Measurements from ENCODE around the gene CKAP4.

CKAP4 gene

DNA sequence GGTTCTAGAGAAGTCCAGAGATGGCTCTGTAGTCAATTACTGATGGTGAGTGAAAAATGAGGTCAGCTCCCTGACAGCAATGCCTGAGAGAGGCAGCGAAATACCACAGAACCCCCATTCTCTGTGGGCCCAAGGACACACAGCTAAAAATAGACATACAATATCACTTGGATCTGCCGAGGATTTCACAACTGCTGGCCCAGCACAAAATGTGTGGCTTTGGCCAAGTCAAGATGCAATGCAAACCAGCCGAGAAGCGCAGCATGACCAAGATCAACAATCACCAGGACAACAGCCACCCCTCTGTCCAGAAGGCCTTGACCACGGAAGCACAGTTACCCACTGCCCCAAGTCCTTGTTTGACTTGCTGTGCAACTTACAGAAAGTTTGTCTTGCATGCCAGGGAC lies 52.2 kb downstream of the CKAP4 start:
- DNase-seq: no peak

DNA sequence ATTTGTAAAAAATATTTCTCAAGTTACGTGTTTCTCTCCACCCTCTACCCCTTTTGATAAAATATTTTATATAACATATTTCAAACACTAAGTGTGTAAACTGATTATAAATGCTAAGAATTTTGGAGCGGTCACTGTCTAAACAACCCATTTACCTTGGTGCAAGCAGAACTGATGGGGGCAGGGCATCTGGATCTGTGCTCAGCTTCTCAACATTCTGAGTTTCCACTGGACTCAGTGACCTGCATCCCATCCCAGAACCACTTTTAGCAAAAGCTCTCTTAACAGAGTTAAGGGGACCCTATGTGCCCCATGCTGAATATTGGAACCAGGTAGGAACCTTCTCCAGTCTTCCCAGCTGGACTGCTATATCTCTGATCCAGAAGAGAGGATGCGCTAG lies 53.5 kb downstream of the CKAP4 start:
- no peak for DNase-seq

DNA sequence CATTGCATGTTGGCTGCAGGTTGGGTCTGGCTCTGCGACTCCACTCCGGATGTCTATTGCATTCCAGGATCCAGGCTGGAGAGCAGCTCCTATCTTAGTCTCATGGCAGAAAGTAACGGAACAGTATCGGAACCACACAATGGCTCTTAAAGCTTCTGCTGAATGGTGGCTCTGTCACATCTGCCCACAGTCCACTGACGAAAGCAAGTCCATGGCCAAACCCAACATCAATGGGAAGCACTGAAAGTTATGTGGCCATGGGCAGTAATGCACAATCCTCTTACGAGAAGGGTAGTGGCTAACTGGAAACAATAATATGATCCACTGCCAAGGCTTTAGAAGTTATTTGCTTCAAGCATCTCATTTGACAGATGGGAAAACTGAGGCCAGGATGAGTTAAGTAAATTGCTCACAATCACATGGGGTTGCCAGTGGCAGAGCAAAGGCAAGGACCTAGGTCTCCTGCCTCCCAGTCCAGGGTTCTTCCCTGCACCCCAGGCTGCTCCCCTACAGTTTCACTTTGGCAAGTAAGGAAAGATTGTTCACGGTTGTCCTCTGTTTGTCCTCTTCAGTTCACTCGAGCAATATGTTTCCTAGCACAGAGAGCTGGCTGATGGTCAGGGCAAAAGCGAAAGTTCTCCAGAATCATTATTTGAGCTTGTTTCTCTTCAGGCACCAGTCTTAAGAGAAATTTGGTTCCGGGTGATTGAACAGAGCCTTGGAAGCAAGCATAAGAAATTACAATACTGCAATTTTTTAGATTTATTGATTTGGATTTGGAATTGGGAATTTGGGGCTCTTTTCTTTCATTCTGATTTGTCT lies 54.2 kb downstream of the CKAP4 start:
- no peak for DNase-seq

DNA sequence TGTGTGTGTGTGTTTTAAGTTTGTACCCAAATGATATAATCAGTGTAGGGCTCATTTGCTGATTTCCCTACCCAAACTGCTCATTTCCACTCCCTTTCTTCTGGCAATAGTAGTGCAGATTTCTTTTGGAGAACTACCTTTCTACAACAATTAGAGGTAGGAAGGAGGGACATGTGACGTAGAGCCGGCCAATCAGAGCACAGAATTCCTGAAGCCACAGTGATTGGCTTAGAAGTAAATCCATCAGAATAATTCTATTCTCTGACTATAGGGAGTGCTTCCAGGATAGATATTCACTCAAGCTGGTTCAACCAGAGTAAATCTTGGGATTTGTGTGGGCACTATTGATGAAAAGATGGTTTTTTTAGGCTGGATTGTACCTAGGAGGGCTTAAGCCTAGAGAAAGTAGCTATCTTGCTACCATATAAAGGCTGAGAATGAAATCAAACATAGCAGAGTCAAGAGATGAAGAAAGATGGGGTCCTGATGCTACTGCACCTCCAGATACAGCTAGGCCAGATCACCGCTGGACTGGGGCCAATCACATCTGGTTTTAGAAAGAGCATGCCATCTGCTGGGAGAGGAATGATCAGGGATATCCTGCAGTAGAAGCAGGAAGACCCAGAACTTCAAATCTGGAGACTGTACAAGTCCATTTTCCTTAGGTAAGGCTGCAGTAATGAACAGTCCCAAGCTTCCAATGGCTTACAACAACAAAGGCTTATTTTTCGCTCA lies 55.0 kb downstream of the CKAP4 start:
- no peak for DNase-seq

DNA sequence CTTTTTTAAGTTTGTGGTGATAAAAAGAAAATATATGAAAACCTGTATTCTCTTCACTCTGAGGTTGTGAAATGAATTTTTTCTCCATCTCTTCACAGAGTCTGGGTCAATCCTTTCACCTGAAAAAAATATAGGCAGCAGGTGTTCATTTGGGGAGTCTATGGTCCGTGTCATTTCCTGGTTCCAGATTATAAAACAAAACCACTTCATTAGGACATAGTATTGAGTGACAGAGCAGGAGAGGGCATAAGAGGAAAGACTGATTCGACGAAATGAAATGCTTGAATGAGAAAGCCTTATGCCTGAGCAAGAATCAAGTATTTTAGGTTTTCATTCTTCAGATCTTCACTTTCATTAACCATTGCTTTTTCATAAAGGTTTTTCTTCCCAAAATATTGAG lies 57.2 kb downstream of the CKAP4 start:
- DNase-seq: no peak

DNA sequence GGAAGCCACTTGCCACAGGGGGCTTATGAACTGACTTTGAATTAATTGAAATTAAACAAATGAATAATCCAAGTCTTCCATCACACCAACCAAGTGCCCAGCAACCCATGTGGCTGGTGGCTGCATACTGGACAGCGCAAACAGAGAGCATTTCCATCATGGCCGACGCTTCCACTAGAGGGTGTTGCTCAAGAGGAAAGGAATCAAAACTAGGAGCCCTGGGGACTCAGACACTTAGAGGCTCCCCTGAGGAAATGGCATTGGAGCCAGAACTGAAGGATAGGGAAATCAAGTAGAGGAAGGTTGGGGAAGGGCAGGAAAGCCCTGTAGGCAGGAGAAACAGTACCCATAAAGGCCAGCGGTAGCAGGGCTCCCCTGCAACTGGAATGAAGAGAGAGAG lies 58.5 kb downstream of the CKAP4 start:
- DNase-seq: no peak

DNA sequence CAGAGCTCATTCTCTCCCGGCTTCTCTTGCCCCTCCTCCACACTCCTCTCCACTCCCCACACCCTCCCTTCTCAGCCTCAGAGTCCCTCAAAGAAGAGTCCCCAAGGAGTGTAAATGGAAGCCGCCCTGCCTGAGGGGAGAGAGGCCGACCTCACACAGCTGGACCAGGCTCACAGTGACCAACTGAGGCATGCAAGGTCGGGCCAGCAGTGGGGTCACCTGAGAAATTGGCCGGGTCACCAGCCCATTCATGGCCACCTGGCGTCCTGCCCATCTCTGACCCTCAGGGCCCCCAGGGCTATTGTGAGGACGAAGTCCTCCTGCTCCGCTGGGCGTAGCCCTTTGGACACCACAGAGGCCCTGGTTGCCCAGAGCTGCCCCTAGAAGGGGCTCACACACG lies 59.6 kb downstream of the CKAP4 start:
- no peak for DNase-seq
